Upper lobe of right lung (tissue), 1 donor: ENCODE results near the gene CGNL1. TPM values are rescaled to one million over a fixed set of nuclear protein-coding genes. Genes with fewer than 3 reads are reported as not detected.

ENCODE experiments used
- ATAC-seq: fragments of 200-7000 bp; cut with Tn5 transposase; one replicate; pipeline ENCODE4 v1.9.1; 2020; ENCODE audit warnings: mild to moderate bottlenecking, moderate library complexity
- DNase-seq: peaks from one replicate; pipeline ENCODE4 v3.0.0-alpha.2; 2020
- H3K27ac ChIP-seq: fragments of 200-600 bp; one replicate; pipeline ENCODE4 v1.8.0; 2022
- H3K27me3 ChIP-seq: fragments of 200-600 bp; one replicate; pipeline ENCODE4 v1.8.0; 2022; ENCODE audit warnings: mild to moderate bottlenecking
- H3K36me3 ChIP-seq: fragments of 200-600 bp; one replicate; pipeline ENCODE4 v1.8.0; 2022
- H3K4me1 ChIP-seq: fragments of 200-600 bp; one replicate; pipeline ENCODE4 v1.8.0; 2022
- H3K4me3 ChIP-seq: fragments of 200-600 bp; one replicate; pipeline ENCODE4 v1.8.0; 2022; ENCODE audit warnings: mild to moderate bottlenecking
- H3K9me3 ChIP-seq: fragments of 200-600 bp; one replicate; pipeline ENCODE4 v1.8.0; 2022
- CTCF ChIP-seq: fragments of 200-600 bp; IDR thresholded peaks from one replicate; pipeline ENCODE4 v1.8.0; 2022; ENCODE audit warnings: antibody characterized with exemption
- intact Hi-C: fragments of 100-400 bp; cut with DNase I; formaldehyde crosslinking; loops from one replicate; pipeline ENCODE4 v1.11.0; 2022
- total RNA-seq: library from RNA; stranded (reverse); fragmentation: NEBNext Ultra II Directional; extraction: Animal tissue kit (Norgen Biotek cat#: 25700); gene quantifications from one replicate; pipeline ENCODE4 v1.2.1, GENCODE V29; 2021
- donor health status: DM: no; HTN: yes; CAD: no; lungs with severe emphysema.

Gene CGNL1
- total RNA-seq, 1 donor from 2014 or later: 54.9 TPM

GRCh38 chr15:57406062-57406772, 29.9 kb downstream of the CGNL1 start:
- peak; percentile 88 for ATAC-seq
- Histone ChIP-seq H3K4me3 (no peak overlapping the region), H3K27me3 (no peaks in the 10 kb centered on the region), H3K9me3 (no peaks in the 10 kb centered on the region), H3K27ac (peak overlapping the region; percentile 51), H3K4me1 (peaks cover 7% of the 10 kb centered on the region), H3K36me3 (no peaks in the 10 kb centered on the region)
- intact Hi-C loops: no loop called here
- DNase-seq: no peak
- TF ChIP-seq CTCF: no peak

GRCh38 chr15:57410373-57410772, 34.1 kb downstream of the CGNL1 start:
- Histone ChIP-seq H3K4me1 (peaks cover 7% of the 10 kb centered on the region), H3K27ac (no peak overlapping the region), H3K4me3 (no peak overlapping the region), H3K27me3 (no peaks in the 10 kb centered on the region), H3K36me3 (no peaks in the 10 kb centered on the region), H3K9me3 (no peaks in the 10 kb centered on the region)
- ATAC-seq (no peak), DNase-seq (no peak)
- intact Hi-C loops: no loop called here
- no peak for TF ChIP-seq CTCF

GRCh38 chr15:57411945-57412768, 35.9 kb downstream of the CGNL1 start:
- ATAC-seq (no peak), DNase-seq (no peak)
- no peaks in the 10 kb centered on the region for H3K36me3 ChIP-seq
- peaks cover under 1% of the 10 kb centered on the region for H3K4me1 ChIP-seq
- intact Hi-C loops: no loop called here
- H3K4me3 ChIP-seq: no peak overlapping the region
- no peak overlapping the region for H3K27ac ChIP-seq
- no peak for TF ChIP-seq CTCF
- H3K9me3 ChIP-seq: no peaks in the 10 kb centered on the region
- no peaks in the 10 kb centered on the region for H3K27me3 ChIP-seq

GRCh38 chr15:57415602-57416001, 39.3 kb downstream of the CGNL1 start:
- ATAC-seq: no peak
- H3K4me1 ChIP-seq: no peaks in the 10 kb centered on the region
- DNase-seq: no peak

GRCh38 chr15:57418635-57419034, 42.3 kb downstream of the CGNL1 start:
- Histone ChIP-seq H3K4me1 (no peaks in the 10 kb centered on the region), H3K9me3 (no peaks in the 10 kb centered on the region), H3K4me3 (no peak overlapping the region), H3K36me3 (no peaks in the 10 kb centered on the region), H3K27ac (no peak overlapping the region), H3K27me3 (no peaks in the 10 kb centered on the region)
- intact Hi-C loops: no loop called here
- DNase-seq (no peak), ATAC-seq (no peak)
- no peak for TF ChIP-seq CTCF

More at GRCh38 chr15:57415602-57416001, 39.3 kb downstream of the CGNL1 start:
- H3K9me3 ChIP-seq: no peaks in the 10 kb centered on the region
- no peaks in the 10 kb centered on the region for H3K36me3 ChIP-seq
- no peaks in the 10 kb centered on the region for H3K27me3 ChIP-seq
- intact Hi-C loops: no loop called here
- H3K27ac ChIP-seq: no peak overlapping the region
- H3K4me3 ChIP-seq: no peak overlapping the region
- no peak for TF ChIP-seq CTCF
